Measurements from ENCODE around the gene CDC42EP3.

Gene CDC42EP3

DNA sequence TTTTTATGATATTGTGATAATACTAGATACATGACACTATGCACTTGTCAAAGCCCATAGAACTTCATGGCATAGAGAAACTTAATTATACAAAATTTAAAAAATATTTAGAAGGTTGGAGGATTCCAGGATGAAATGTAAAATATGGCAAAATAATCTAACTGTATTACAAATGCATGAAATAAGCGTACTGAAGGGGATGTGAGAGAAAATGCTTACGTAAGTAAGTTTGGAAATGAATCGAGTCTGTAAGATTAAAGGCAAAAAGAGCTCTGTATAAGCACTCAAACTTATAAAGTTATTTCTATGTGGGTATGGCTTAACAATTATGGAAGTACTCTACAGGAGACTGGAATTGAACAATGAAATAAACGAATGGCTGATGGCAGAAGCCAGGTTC lies 13.4 kb upstream of the CDC42EP3 start:
- no peak overlapping the region for H3K4me3 ChIP-seq (ENCODE audit: low read depth, low read length)
- no peak for DNase-seq (ENCODE audit: low read depth)
- TF ChIP-seq, protein P1, sequence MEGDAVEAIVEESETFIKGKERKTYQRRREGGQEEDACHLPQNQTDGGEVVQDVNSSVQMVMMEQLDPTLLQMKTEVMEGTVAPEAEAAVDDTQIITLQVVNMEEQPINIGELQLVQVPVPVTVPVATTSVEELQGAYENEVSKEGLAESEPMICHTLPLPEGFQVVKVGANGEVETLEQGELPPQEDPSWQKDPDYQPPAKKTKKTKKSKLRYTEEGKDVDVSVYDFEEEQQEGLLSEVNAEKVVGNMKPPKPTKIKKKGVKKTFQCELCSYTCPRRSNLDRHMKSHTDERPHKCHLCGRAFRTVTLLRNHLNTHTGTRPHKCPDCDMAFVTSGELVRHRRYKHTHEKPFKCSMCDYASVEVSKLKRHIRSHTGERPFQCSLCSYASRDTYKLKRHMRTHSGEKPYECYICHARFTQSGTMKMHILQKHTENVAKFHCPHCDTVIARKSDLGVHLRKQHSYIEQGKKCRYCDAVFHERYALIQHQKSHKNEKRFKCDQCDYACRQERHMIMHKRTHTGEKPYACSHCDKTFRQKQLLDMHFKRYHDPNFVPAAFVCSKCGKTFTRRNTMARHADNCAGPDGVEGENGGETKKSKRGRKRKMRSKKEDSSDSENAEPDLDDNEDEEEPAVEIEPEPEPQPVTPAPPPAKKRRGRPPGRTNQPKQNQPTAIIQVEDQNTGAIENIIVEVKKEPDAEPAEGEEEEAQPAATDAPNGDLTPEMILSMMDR (IDR thresholded peaks at IDR 0.05; ENCODE audit: insufficient read depth, low read depth, low read length, missing control alignments) = no peak

DNA sequence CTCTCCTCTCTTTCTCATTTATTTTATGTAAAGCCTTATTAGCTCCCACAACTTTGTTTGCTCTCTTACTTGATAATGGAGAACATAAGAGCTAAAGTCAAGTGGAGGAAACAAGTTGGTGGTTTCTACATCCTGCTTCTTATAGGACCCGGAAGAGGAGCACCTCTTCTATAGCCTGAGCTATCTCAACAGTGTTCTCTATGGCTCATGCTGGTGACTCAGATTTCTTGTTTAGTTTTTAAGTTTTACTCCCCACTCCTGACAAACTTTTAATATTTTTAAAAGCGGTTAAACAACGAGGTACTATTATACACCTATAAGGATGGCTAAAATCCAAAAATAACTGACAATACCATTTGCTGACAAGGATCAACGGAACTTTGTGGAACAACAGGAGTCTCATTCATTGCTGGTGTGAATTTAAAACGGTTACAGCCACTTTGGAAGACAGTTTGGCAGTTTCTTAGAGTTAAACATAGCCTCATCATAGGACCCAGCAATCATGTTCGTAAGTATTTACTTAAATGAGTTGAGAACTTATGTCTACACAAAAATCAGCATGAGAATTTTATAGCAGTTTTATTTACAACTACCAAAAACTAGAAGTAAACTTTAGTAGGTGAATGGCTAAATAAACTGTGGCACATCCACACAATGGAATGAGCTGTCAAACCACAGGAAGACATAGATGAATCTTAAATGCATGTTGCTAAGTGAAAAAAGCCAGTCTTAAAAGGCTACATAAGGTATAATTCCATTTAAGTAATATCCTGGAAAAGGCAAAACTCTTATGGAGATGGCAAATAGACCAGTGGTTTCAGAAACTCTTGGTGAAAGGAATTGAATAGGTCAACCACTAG lies 12.7 kb upstream of the CDC42EP3 start:
- TF ChIP-seq, protein P1 (IDR thresholded peaks at IDR 0.05; ENCODE audit: insufficient read depth, low read depth, low read length, missing control alignments) = no peak
- DNase-seq (ENCODE audit: low read depth) = no peak
- no peak overlapping the region for H3K4me3 ChIP-seq (ENCODE audit: low read depth, low read length)

DNA sequence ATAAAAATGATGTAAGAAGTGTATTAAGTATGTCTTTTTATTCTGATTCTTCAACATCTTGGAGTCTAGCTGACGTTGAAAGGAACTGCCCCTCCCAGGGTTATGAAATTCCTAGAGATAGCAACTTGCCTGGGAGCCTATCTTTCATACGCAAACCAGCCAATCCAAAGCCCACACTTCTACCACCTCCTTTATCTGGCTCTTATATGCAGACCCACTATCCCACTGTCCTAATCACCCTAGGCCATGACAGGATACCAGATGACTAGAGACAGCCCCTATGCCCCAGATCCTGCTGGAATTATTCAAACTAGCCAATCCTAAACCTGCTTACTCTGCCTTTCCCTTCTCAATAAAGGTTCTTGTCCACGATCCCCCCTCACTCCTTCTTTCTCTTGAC lies 11.8 kb upstream of the CDC42EP3 start:
- DNase-seq (ENCODE audit: low read depth) = no peak
- no peak overlapping the region for H3K4me3 ChIP-seq (ENCODE audit: low read depth, low read length)
- TF ChIP-seq, protein P1 (IDR thresholded peaks at IDR 0.05; ENCODE audit: insufficient read depth, low read depth, low read length, missing control alignments) = no peak

DNA sequence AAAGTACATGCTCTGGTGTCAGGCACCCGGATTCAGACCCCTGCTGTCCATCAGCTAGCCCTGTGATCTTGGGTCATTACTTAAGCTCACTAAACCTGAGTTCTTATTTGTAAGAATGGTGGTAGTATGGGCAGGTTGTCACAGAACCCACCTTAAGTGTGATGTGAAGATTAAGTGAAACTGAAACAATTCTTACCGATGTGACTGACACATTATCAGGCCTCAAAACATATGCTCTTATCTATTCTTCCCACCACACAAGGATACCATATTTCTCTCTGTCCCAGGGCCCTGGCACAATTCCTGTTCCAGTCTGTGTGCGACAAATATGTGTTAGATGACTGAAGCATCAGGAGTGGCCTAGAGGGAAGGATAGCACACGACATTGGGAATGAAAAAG lies 11.0 kb upstream of the CDC42EP3 start:
- H3K4me3 ChIP-seq (ENCODE audit: low read depth, low read length) = no peak overlapping the region
- no peak for DNase-seq (ENCODE audit: low read depth)
- TF ChIP-seq, protein P1 (IDR thresholded peaks at IDR 0.05; ENCODE audit: insufficient read depth, low read depth, low read length, missing control alignments) = no peak

DNA sequence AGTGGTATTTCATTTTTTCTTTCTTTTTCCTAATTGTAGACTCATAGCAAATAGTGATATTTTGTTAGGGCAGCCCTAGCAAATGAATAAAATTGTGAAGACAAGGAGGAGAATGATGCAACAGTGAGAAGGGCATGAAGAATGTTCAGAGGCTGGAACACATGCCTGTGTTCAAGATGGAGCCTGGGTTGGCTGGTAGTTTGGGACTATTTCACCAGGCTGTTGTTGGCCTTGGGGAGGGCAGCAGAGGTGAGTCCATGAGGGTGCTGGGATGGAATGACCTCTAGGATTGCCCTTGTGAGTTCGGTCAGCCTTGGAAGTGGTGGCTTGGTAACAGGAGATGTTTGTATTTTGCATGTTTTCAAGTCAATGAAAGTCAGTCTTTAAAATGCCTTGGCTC lies 10.1 kb upstream of the CDC42EP3 start:
- TF ChIP-seq, protein P1 (IDR thresholded peaks at IDR 0.05; ENCODE audit: insufficient read depth, low read depth, low read length, missing control alignments) = no peak
- H3K4me3 ChIP-seq (ENCODE audit: low read depth, low read length) = no peak overlapping the region
- no peak for DNase-seq (ENCODE audit: low read depth)

DNA sequence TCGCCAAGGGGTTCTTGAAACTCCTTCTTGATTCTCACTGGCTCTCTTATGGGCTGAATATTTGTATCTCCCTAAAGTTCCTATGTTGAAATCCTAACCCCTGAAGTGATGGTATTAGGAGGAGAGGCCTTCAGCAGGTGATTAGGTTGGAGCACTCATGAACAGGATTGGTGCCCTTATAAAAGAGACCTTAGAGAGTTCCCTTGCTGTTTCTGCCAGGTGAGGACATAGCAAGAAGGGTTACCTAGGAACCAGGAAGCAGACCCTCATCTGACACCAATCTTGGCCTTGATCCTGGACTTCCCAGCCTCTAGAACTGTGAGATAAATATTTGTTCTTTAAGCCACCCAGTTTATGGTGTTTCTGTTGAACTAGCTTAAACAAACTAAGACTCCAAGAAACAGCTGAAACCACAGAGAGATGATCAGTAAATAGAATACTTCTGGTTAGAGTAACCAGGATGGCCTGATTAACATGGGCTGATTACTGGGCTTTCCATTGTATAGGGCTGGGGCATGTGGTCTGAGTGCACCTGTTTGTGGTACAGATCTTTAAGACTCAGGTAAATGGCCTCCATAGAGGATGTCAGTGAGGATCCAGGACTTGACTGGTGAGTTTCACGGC lies 7.7 kb upstream of the CDC42EP3 start:
- TF ChIP-seq, protein P1 (IDR thresholded peaks at IDR 0.05; ENCODE audit: insufficient read depth, low read depth, low read length, missing control alignments) = no peak
- DNase-seq (ENCODE audit: low read depth) = no peak
- H3K4me3 ChIP-seq (ENCODE audit: low read depth, low read length) = no peak overlapping the region
